Subcutaneous adipose tissue (tissue), 4 donors: ENCODE data around the gene ATP9A. TPM values are rescaled to one million over a fixed set of nuclear protein-coding genes. Genes with fewer than 3 reads are reported as not detected.

Experiments
- CTCF ChIP-seq: fragments of 450-650 bp; IDR thresholded peaks from one replicate; pipeline ENCODE4 v1.5.1; 2016; ENCODE audit warnings: low read depth, mild to moderate bottlenecking, control low read depth, antibody characterized with exemption, moderate library complexity
- total RNA-seq, 4 donors: library from RNA; depleted of rRNA; stranded (reverse); fragments of >200 nt; gene quantifications; one replicate each; pipeline ENCODE4 v1.1.0, GENCODE V29; 2016

Gene ATP9A
- total RNA-seq, 4 donors from 2014 or later: 77.2 to 128 (median 88.6) TPM

GRCh38 chr20:51666126-51666525, 102.1 kb downstream of the ATP9A start:
- TF ChIP-seq CTCF: no peak

- no peak for TF ChIP-seq CTCF
These were observed 102.6 kb downstream of the ATP9A start for GRCh38 chr20:51665543-51666118.

DNA sequence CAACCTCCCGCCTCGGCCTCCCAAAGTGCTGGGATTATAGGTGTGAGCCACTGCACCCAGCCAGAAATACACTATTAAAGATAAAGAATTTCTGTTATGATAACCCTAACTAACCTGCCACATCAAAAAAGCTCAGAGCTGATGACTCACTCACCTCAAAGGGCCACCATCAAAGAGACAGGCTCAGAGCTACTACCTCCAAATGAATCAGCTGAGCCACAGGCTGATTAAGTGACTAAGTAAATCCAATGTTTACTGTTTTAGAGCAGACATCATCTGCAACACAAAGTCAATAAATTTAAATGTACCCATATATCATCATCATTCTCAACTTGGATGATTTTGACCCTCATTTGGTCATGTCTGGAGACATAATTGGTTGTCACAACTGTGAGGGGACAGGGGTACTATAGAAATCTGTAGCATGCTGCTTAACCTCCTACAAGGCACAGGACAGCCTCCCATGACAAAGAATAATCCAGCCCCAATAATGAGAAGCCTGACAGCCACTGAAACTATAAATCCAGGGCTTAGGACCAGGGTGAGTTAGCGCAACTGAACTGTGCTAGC, 106.5 kb downstream of the ATP9A start:
- no peak for TF ChIP-seq CTCF

DNA sequence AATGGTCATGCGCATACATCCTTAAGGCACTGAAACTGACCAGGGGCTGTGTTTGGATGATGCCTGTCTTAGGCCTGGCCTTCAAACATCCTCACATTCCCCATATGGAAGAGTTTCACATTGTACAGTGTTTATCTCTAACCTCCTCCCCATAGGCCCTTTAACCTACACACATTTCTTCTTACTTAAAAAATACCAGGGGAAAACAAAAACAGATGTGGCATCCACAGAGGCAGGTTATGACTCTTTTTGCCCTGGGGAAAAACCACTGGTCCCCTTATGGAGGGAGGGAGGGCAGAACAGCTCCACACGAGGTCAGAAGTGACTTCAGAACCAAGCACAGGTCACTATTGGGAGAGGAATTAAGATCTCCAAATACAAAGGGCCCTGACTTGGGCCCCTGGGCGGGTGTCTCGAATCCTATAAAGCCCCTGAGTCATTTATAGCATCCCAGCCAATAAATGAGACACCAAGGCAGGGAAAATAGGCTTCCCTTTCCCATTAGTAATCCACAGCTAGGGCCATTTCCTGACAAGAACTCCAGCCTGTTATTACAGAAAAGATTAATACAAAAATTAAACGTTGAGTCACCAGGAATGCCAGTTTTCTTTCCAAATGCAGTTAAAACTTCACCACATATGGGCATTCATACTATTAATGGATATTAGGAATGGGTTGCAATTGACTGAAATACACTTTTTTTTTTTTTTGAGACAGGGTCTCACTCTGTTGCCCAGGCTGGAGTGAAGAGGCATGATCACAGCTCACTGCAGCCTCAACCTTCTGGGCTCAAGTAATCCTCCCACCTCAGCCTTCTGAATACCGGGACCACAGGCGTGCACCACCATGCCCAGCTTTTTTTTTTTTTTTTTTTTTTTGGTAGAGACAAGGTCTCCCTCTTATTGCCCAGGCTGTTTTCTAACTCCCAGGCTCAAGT, 107.2 kb downstream of the ATP9A start:
- TF ChIP-seq CTCF: no peak

DNA sequence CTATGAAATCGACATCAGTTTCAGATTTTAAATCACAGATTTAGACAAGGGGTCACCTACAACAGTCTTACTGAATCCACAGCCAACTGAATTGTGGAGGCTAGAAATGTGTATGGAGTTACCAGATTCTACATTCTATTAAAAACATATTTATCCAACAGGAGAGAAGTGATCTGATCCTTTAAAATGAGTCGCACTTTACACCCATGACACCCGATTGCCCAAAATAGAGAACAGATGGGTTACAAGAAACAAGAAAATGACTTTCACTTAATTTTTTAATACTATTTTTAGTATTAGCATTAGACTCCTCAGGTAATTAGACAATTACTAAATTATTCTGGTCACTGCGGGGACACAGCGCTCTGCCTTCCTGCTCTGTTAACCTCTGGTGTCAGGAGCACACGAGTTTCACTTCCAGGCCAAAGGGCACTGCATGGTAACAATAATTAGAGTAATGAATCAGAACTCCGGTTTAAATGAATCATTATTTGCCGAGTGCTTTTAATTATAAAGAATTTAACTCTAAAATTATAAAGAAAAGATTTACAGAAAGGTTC, 108.6 kb downstream of the ATP9A start:
- no peak for TF ChIP-seq CTCF

DNA sequence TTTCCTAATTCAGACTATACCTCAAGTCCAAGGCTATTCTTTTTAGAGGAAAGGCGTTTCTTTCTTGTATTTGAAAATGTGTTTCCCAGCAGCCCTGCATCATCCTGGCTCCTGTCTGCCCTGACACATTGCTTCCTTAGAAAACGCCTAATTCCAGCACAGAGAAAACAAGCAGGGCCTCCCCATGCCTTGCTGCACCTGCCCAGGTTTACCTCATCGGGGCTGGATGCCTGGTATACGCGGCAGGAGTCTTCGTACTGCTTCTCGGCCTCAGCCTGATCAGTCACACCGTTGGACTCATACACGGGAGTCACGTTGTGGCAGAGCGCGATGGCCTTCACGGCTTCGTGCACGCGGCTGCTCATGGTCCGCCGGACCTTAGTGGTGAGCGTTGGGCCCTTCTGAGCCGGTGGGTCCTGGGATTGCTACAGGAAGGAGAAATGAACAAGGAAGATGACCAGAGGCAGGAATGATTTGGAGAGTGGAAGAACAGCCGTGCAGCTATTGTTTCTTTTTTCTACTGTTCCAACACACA, 111.4 kb downstream of the ATP9A start:
- no peak for TF ChIP-seq CTCF

DNA sequence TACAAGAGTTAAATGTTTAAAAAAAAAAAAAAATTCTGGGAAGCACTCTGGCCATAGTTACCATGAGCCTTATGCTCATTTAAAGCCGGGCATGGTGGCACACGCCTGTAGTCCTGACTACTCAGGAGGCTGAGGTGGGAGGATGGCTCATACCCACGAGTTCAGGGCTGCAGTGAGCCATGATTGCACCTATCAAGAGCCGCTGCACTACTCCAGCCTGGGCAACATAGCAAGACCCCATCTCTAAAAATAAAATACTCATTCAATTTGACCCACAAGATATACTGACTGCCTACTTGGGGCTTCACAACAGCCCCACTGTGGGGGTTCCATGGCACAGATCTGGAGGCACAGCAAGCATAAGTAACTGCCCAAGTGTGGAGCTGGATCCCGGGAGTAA, 113.7 kb downstream of the ATP9A start:
- TF ChIP-seq CTCF: no peak
